Measurements from ENCODE around the gene RAD51C.
"Not testable (repeated sequence)": the region's sequence is repeated elsewhere in the genome, so short reads cannot be mapped to it uniquely, and the experiment has no call there.

RAD51C gene

GRCh38 chr17:58692239-58693055 is at the start of gene RAD51C:
Gene RAD51C (plus strand): TSS chr17:58692602. CDS start chr17:58692644, 42 bp downstream.
- Mint-ChIP-seq H3K9me3 (no peaks in the 10 kb centered on the region), H3K4me1 (ENCODE audit: low read depth) (peaks cover 31% of the 10 kb centered on the region), H3K36me3 (ENCODE audit: low read depth) (peaks cover 45% of the 10 kb centered on the region), H3K4me3 (peak within 1 kb of the TSS; percentile 96), H3K27ac (peak within 1 kb of the TSS; percentile 97), H3K27me3 (no peaks in the 10 kb centered on the region)
- DNase-seq = peak; percentile 94

DNA sequence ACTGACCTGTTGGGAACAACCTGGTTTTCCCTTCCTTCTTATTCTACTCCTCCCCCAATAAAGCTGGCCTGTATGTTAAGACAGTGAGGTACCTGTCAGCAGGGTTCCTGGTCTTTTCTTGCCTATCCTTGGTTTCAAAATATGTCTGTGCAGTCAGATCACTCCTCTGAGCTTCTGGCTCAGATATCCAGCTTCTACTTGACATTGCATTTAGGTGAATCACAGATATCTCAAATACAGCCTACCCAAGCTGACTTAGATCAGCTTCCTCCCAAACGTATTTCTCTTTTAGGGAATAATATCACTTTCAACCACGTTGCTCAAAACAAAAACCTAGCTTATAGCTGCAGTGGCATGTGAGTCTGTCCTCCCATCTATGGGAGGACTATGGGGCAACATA is 49.3 kb upstream of the RAD51C start:
- Mint-ChIP-seq H3K9me3 (no peaks in the 10 kb centered on the region), H3K4me1 (ENCODE audit: low read depth) (peaks cover 3% of the 10 kb centered on the region), H3K27ac (no peak overlapping the region), H3K4me3 (no peak overlapping the region), H3K27me3 (no peaks in the 10 kb centered on the region), H3K36me3 (ENCODE audit: low read depth) (no peaks in the 10 kb centered on the region)
- no peak for DNase-seq

GRCh38 chr17:58648236-58648635 is 44.2 kb upstream of the RAD51C start:
- H3K4me3 Mint-ChIP-seq = no peak overlapping the region
- H3K9me3 Mint-ChIP-seq = no peaks in the 10 kb centered on the region
- no peaks in the 10 kb centered on the region for H3K4me1 Mint-ChIP-seq (ENCODE audit: low read depth)
- H3K27me3 Mint-ChIP-seq = no peaks in the 10 kb centered on the region
- DNase-seq = no peak
- no peaks in the 10 kb centered on the region for H3K36me3 Mint-ChIP-seq (ENCODE audit: low read depth)
- no peak overlapping the region for H3K27ac Mint-ChIP-seq

DNA sequence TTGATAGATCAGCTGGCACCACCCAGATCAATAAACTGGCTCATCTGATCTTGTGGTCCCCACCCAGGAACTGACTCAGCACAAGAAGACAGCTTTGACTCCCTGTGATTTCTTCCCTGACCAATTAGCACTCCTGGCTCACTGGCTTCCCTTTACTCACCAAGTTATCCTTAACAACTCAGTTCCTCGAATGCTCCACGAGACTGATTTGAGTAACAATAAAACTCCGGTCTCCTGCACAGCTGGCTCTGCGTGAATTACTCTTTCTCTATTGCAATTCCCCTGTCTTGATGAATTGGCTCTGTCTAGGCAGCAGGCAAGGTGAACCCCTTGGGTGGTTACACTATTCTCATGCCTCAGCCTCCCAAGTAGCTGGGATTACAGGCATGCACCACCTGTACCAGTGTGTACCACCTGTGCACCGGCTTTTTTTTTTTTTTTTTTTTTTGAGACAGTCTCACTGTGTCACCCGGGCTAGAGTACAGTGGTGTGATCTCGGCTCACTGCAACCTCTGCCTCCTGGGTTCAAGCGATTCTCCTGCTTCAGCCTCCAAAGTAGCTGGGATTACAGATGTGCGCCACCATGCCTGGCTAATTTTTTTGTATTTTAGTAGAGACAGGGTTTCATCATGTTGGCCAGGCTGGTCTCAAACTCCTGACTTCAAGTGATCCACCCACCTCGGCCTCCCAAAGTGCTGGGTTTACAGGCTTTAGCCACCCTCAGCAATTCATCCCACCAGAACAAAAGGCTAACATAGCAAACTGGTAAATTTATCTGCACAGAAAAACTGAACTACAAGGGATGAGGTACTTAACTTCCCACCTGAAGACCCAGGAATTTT is 34.2 kb upstream of the RAD51C start:
- peak overlapping the region; percentile 71 for H3K4me3 Mint-ChIP-seq
- peak overlapping the region; percentile 100 for H3K27ac Mint-ChIP-seq
- not testable (repeated sequence) for H3K36me3 Mint-ChIP-seq (ENCODE audit: low read depth); H3K27me3 Mint-ChIP-seq; H3K9me3 Mint-ChIP-seq; DNase-seq
- peaks cover 21% of the 10 kb centered on the region for H3K4me1 Mint-ChIP-seq (ENCODE audit: low read depth)

DNA sequence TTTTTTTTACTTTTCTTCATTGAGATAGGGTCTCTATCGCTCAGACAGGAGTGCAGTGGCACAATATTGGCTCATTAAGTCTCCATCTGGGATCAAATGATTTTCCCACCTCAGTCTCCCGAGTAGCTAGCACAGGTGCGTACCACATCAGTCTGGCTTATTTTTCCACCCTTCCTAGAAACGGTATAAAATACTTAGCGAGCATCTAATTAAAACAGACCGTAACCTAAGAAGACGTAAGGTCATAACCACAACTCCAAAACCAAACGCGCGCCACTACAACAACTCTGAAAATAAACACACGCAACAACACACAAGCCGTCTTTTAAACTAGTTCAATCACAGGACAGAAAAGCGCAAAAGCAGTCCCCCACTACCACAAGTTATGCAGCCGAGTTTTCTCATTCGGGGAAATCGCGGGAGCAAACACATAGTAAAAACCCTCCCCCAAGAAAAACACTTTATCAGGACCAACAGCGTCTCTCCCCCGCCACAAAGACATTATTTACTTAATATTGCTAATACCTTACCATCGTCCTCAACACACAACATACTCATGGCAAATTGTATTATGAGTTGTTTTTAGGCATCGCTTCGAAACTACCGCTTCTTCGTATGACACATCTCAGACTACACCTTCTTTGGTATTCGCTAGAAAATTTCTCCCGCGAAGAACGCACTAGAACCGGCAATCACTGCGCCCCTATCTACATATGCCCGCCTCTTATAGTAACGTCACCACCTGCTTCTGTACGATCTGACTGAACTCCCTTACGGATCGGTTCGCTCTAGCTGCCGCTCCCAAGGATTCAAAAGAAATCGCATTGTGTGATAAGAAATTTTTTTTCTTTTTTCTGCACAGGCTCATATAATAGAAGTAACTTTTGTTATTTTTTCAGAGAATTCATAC is 33.3 kb upstream of the RAD51C start:
- Mint-ChIP-seq H3K9me3 (no peaks in the 10 kb centered on the region), H3K36me3 (ENCODE audit: low read depth) (no peaks in the 10 kb centered on the region), H3K4me1 (ENCODE audit: low read depth) (peaks cover 21% of the 10 kb centered on the region), H3K27ac (peak overlapping the region; percentile 100), H3K4me3 (peak overlapping the region; percentile 71), H3K27me3 (no peaks in the 10 kb centered on the region)
- peak; percentile 80 for DNase-seq

DNA sequence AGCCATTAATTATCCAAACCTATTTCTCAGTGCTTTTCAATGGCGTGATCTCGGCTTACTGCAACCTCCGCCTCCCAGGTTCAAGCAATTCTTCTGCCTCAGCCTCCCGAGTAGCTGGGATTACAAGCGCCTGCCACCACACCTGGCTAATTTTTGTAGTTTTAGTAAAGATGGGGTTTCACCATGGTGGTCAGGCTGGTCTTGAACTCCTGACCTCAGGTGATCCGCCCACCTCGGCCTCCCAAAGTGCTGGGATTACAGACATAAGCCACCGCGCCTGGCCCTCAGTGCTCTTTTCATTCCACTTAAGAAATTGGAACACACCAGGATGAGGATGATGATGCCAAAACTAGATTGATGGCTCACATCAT is 32.7 kb upstream of the RAD51C start:
- not testable (repeated sequence) for H3K27me3 Mint-ChIP-seq
- H3K27ac Mint-ChIP-seq = peak overlapping the region; percentile 100
- DNase-seq = peak; percentile 39

GRCh38 chr17:58660621-58661020 is 31.8 kb upstream of the RAD51C start:
- no peaks in the 10 kb centered on the region for H3K9me3 Mint-ChIP-seq
- H3K4me1 Mint-ChIP-seq (ENCODE audit: low read depth) = peaks cover 21% of the 10 kb centered on the region
- no peaks in the 10 kb centered on the region for H3K27me3 Mint-ChIP-seq
- DNase-seq = no peak
- H3K36me3 Mint-ChIP-seq (ENCODE audit: low read depth) = no peaks in the 10 kb centered on the region
- H3K27ac Mint-ChIP-seq = no peak overlapping the region
- no peak overlapping the region for H3K4me3 Mint-ChIP-seq

More for the DNA sequence above, 32.7 kb upstream of the RAD51C start:
- H3K36me3 Mint-ChIP-seq (ENCODE audit: low read depth); H3K9me3 Mint-ChIP-seq: not testable (repeated sequence)
- Mint-ChIP-seq H3K4me3 (peak overlapping the region; percentile 71), H3K4me1 (ENCODE audit: low read depth) (peaks cover 21% of the 10 kb centered on the region)

- peaks cover 2% of the 10 kb centered on the region for H3K27me3 Mint-ChIP-seq
- no peak for DNase-seq
- no peak overlapping the region for H3K4me3 Mint-ChIP-seq
- H3K4me1 Mint-ChIP-seq (ENCODE audit: low read depth) = peaks cover 22% of the 10 kb centered on the region
- H3K27ac Mint-ChIP-seq = no peak overlapping the region
- no peaks in the 10 kb centered on the region for H3K36me3 Mint-ChIP-seq (ENCODE audit: low read depth)
- no peaks in the 10 kb centered on the region for H3K9me3 Mint-ChIP-seq
Measured at GRCh38 chr17:58661499-58661898, 30.9 kb upstream of the RAD51C start.

- DNase-seq = no peak
- no peaks in the 10 kb centered on the region for H3K9me3 Mint-ChIP-seq
- no peaks in the 10 kb centered on the region for H3K36me3 Mint-ChIP-seq (ENCODE audit: low read depth)
- peaks cover 7% of the 10 kb centered on the region for H3K27me3 Mint-ChIP-seq
- no peak overlapping the region for H3K4me3 Mint-ChIP-seq
- peaks cover 10% of the 10 kb centered on the region for H3K4me1 Mint-ChIP-seq (ENCODE audit: low read depth)
- H3K27ac Mint-ChIP-seq = no peak overlapping the region
Measured at GRCh38 chr17:58664302-58664701, 28.1 kb upstream of the RAD51C start.

- no peaks in the 10 kb centered on the region for H3K36me3 Mint-ChIP-seq (ENCODE audit: low read depth)
- H3K9me3 Mint-ChIP-seq = no peaks in the 10 kb centered on the region
Measured at GRCh38 chr17:58665946-58666857, 26.2 kb upstream of the RAD51C start.

DNA sequence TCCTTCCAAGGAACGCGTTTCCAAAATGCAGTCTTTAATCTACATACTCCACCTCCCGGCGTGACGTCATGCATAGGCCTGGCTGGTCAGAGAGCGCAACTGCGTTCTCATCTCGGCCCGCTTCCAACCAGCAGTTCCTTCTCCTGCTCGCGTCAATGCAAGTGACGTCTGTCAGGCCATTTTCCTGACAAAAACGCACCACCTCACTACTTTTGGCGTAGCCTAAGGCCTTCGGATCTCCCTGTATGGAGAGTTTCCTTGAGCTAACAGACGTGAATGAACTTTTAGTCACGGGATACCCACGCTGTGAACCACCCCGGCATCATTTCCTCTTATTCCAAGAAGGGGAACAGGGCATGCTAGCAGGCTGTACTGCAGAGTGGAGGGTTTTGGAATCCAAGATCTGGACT is 25.5 kb upstream of the RAD51C start:
- Mint-ChIP-seq H3K4me1 (ENCODE audit: low read depth) (peaks cover 8% of the 10 kb centered on the region), H3K36me3 (ENCODE audit: low read depth) (no peaks in the 10 kb centered on the region), H3K27me3 (peaks cover 7% of the 10 kb centered on the region), H3K9me3 (no peaks in the 10 kb centered on the region), H3K4me3 (no peak overlapping the region), H3K27ac (no peak overlapping the region)
- peak; percentile 41 for DNase-seq

More at GRCh38 chr17:58665946-58666857, 26.2 kb upstream of the RAD51C start:
- Mint-ChIP-seq H3K27ac (no peak overlapping the region), H3K27me3 (peaks cover 7% of the 10 kb centered on the region), H3K4me1 (ENCODE audit: low read depth) (peaks cover 8% of the 10 kb centered on the region), H3K4me3 (no peak overlapping the region)
- no peak for DNase-seq

GRCh38 chr17:58667934-58668597 is 24.3 kb upstream of the RAD51C start:
- Mint-ChIP-seq H3K27me3 (peaks cover 7% of the 10 kb centered on the region), H3K27ac (no peak overlapping the region), H3K4me3 (no peak overlapping the region), H3K4me1 (ENCODE audit: low read depth) (peaks cover 8% of the 10 kb centered on the region), H3K9me3 (no peaks in the 10 kb centered on the region), H3K36me3 (ENCODE audit: low read depth) (no peaks in the 10 kb centered on the region)
- DNase-seq = no peak

GRCh38 chr17:58668598-58668935 is 23.8 kb upstream of the RAD51C start:
- no peak overlapping the region for H3K4me3 Mint-ChIP-seq
- no peaks in the 10 kb centered on the region for H3K36me3 Mint-ChIP-seq (ENCODE audit: low read depth)
- H3K4me1 Mint-ChIP-seq (ENCODE audit: low read depth) = peaks cover 8% of the 10 kb centered on the region
- no peak for DNase-seq
- no peaks in the 10 kb centered on the region for H3K9me3 Mint-ChIP-seq
- H3K27me3 Mint-ChIP-seq = peaks cover 7% of the 10 kb centered on the region
- no peak overlapping the region for H3K27ac Mint-ChIP-seq

All from activated T-cell treated with anti-CD3 and anti-CD28 coated beads, Interleukin-2, amount 50 U/mL, for 24 hours (primary cell).